WERI-Rb-1 (cell line): ENCODE measurements around the gene EIF3K.

Experiments used
- DNase-seq: peaks from one replicate; pipeline ENCODE4 v3.0.0-alpha.2; 2020
- H3K27ac ChIP-seq: fragments of 250-450 bp; sonication (Bioruptor Pico); 2 replicates; pipeline ENCODE4 v1.5.1; 2020; ENCODE audit warnings: mild to moderate bottlenecking, moderate library complexity
- H3K27me3 ChIP-seq: fragments of 250-450 bp; sonication (Bioruptor Pico); 2 replicates; pipeline ENCODE4 v1.5.1; 2021; ENCODE audit warnings: mild to moderate bottlenecking, low read depth, moderate library complexity; ENCODE audit not compliant: insufficient read depth, severe bottlenecking
- H3K36me3 ChIP-seq: fragments of 250-450 bp; sonication (Bioruptor Pico); 2 replicates; pipeline ENCODE4 v1.5.1; 2020; ENCODE audit warnings: mild to moderate bottlenecking, moderate library complexity
- H3K4me3 ChIP-seq: 2 replicates; pipeline ENCODE4 v1.5.1; 2011; ENCODE audit warnings: low read depth, mild to moderate bottlenecking, control low read depth, low read length
- H3K9me3 ChIP-seq: fragments of 250-450 bp; sonication (Bioruptor Pico); 2 replicates; pipeline ENCODE4 v1.5.1; 2021; ENCODE audit warnings: mild to moderate bottlenecking, moderate library complexity; ENCODE audit not compliant: severe bottlenecking
- TF ChIP-seq, protein P1 (sequence below): IDR thresholded peaks from 2 replicates; pipeline ENCODE4 v1.5.1; 2011; ENCODE audit warnings: low read depth, mild to moderate bottlenecking, control low read depth, inconsistent platforms, low read length

The EIF3K gene

DNA sequence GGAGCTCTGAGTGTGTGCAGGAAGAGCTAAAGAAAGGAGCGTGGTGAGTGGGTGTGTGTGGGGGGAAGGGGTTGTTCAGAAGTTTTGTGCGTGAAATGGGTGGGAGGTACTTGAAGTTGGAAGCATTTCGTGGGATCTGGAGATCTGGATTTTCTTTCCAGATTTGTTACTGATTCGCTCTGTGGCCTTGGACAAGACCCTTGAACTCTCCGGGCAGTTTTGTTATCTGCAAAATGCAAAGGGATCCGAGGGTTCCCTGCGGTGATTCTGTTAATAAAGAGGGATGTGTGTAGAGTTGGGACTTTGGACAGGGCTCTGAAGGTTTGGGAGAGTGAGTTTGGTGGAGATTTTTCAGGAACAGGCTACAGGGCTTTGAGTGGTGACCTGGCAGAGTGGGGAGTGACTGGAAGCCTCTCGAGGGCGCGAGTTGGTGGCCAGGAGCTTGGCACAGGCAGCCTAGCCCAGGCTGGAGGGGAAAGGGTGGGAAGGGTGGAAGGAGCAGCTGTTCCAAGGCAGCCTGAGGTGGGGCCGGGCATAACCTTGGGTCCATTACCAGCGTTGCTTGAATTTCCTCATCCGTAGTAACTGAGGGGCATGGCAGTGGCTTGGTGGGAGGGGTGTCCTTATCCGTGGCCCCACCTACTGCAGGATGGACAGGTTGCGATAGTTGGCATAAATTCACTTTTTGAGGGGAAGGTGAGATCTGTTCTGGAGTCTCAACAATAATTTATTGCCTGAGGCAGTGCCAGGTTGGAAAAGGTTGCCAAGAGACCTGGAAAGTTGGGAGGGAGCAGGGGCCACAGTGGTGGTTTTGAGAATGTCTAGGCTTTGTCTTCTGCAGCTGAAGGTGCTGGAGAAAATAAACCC is 30.6 kb downstream of the EIF3K start:
- peak; percentile 23 for DNase-seq
- Histone ChIP-seq H3K27ac (peak overlapping the region; percentile 80), H3K9me3 (no peaks in the 10 kb centered on the region), H3K4me3 (peak overlapping the region; percentile 80), H3K36me3 (peaks cover 13% of the 10 kb centered on the region), H3K27me3 (no peaks in the 10 kb centered on the region)
- TF ChIP-seq, protein P1, sequence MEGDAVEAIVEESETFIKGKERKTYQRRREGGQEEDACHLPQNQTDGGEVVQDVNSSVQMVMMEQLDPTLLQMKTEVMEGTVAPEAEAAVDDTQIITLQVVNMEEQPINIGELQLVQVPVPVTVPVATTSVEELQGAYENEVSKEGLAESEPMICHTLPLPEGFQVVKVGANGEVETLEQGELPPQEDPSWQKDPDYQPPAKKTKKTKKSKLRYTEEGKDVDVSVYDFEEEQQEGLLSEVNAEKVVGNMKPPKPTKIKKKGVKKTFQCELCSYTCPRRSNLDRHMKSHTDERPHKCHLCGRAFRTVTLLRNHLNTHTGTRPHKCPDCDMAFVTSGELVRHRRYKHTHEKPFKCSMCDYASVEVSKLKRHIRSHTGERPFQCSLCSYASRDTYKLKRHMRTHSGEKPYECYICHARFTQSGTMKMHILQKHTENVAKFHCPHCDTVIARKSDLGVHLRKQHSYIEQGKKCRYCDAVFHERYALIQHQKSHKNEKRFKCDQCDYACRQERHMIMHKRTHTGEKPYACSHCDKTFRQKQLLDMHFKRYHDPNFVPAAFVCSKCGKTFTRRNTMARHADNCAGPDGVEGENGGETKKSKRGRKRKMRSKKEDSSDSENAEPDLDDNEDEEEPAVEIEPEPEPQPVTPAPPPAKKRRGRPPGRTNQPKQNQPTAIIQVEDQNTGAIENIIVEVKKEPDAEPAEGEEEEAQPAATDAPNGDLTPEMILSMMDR = no peak

DNA sequence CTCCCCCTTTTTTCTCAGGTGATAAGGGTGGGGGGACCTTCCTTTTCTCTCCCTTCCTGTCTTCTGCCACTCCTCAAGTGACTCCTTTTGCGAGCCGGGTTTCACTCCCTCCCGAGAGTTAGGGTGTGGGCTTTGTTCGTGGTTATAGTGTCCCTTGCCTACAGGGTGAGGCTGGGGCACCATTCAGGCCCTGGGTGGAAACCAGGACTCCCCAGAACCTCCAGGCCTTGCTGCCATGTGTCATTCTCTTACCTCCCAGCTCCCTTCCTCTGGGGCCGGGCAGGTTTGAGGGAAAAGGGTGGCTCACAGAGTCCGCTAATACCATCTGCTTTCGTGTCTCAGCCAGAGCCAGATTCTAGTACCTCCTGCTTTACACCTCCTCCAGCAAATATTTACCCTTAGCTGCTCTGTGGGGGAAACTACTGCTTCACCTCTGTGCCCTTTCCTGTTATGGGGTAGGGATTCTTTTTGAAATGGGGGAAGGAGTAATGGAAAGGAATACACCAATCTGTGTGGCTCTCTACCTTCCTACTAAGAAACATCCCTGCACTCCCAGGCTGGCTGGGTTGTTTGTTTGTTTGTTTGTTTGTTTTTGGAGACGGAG is 31.3 kb downstream of the EIF3K start:
- TF ChIP-seq, protein P1 = no peak
- H3K4me3 ChIP-seq = peak overlapping the region; percentile 80

DNA sequence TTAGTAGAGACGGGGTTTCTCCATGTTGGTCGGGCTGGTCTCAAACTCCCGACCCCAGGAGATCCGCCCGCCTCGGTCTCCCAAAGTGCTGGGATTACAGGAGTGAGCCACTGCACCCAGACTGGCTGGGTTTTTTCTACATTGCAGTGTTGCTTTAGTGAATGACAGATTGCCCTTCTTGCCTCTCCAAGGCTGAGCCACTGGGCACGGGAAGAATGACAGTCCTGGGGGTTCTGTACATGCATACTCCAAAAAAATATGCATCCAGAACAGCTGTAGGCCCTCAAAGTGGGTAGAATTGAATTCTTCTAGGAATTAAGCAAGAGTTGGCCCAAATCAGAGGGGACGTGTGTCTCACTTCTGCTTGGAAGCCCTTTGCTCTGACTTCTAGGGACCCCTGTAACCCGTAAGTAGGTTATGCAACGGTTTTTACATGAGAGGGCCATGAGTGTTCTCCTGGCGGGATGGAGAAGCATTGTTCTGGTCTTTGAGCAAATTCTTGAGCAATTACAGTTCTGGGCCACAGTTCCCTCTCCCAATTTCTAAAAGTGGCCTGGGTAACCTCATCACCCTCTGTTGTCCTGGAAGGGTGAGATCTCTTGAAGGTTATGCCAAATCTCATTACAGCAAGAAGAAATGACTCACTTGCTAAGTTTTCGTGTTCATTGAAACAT is 32.1 kb downstream of the EIF3K start:
- H3K9me3 ChIP-seq = no peaks in the 10 kb centered on the region
- H3K27ac ChIP-seq = peak overlapping the region; percentile 80
- TF ChIP-seq, protein P1 = no peak
- no peak for DNase-seq
- H3K27me3 ChIP-seq = no peaks in the 10 kb centered on the region
- H3K36me3 ChIP-seq = peaks cover 28% of the 10 kb centered on the region
- peak overlapping the region; percentile 80 for H3K4me3 ChIP-seq

More for the DNA sequence above, 31.3 kb downstream of the EIF3K start:
- peaks cover 20% of the 10 kb centered on the region for H3K36me3 ChIP-seq
- peak overlapping the region; percentile 80 for H3K27ac ChIP-seq
- DNase-seq = peak; percentile 28
- no peaks in the 10 kb centered on the region for H3K27me3 ChIP-seq
- no peaks in the 10 kb centered on the region for H3K9me3 ChIP-seq

DNA sequence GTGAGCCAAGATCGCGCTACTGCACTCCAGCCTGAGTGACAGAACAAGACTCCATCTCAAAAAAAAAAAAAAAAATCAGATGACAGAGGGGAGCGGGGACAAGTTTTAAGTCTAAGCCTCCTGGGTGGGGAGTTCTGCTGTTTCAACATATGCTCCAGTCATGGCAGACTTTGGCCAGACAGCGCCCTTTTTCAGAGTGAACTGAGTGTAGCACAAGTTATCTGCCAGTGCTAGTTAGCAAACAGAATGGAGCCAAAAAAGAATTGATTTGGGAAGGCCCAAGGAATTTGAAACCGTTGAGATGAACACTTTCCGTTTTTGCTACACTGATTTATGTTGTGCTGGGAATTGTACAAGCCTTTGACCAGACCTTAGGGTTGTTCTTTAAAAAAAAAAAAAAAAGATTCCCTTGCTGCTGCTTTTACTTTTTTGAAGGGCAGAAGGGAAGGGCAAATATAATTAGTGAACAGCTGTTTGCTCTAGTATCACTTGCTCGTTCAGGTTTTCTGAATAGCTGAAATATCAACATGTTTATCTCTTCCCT is 34.1 kb downstream of the EIF3K start:
- Histone ChIP-seq H3K36me3 (peaks cover 47% of the 10 kb centered on the region), H3K27me3 (no peaks in the 10 kb centered on the region), H3K27ac (peak overlapping the region; percentile 80), H3K4me3 (peak overlapping the region; percentile 9), H3K9me3 (no peaks in the 10 kb centered on the region)
- TF ChIP-seq, protein P1 = no peak
- peak; percentile 63 for DNase-seq

DNA sequence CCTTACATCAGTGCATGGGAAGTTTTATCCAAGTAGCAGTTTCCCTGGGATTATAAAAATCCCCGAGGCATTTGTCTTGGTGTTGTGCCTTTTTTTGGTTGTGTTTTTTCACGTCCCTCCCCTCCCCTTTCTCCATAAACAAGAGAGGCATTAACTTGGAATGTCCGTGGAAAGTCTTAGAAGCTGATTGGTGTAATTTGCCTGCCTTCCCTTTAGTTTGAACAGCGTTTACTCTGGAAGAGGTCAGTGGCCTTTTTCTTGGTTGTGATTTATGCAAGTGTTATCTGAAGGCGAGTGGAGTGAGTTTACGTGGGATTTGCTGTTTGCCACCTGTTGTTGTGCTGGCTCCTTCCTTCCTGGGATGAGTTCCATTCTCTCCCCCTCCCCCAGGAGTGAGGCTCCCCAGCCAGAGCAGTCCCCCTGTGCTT is 35.7 kb downstream of the EIF3K start:
- H3K4me3 ChIP-seq = no peak overlapping the region; the same call in 1 of the 2 replicates

More for the DNA sequence above, 35.7 kb downstream of the EIF3K start:
- H3K27ac ChIP-seq = peak overlapping the region; percentile 80
- no peaks in the 10 kb centered on the region for H3K9me3 ChIP-seq
- peaks cover 58% of the 10 kb centered on the region for H3K36me3 ChIP-seq
- TF ChIP-seq, protein P1 = no peak
- DNase-seq = peak; percentile 66
- H3K27me3 ChIP-seq = no peaks in the 10 kb centered on the region
